ENCODE results near the gene ARL4A.

The ARL4A gene

GRCh38 chr7:12703881-12704280 lies 16.4 kb downstream of the ARL4A start:
- Histone ChIP-seq H3K9me3 (ENCODE audit: control insufficient read depth, insufficient read depth, low read length) (peaks cover 13% of the 10 kb centered on the region), H3K36me3 (ENCODE audit: insufficient read depth, low read length) (peaks cover 3% of the 10 kb centered on the region; the same call in 1 of the 2 replicates), H3K9ac (ENCODE audit: low read depth, low read length) (no peak overlapping the region), H3K4me1 (ENCODE audit: insufficient read depth, low read length) (peaks cover 7% of the 10 kb centered on the region)

DNA sequence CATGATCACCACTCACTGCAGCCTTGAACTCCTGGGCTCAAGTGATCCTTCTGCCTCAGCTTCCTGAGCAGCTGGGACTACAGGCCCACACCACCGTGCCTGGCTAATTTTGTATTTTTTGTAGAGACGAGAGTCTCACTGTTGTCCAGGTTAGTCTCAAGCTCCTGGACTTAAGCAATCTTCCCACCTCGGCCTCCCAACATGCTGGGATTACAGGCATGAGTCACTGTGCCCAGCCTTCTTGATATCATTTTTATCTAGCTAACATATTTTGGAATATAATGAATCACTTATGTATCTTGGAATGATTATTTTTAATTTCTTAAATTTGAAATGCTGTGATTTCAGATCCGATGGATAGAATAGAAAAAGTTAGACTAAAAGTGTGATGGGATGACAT lies 18.4 kb downstream of the ARL4A start:
- Histone ChIP-seq H3K4me1 (ENCODE audit: insufficient read depth, low read length) (peaks cover 7% of the 10 kb centered on the region), H3K36me3 (ENCODE audit: insufficient read depth, low read length) (peaks cover 3% of the 10 kb centered on the region; the same call in 1 of the 2 replicates), H3K9me3 (ENCODE audit: control insufficient read depth, insufficient read depth, low read length) (peaks cover 13% of the 10 kb centered on the region), H3K9ac (ENCODE audit: low read depth, low read length) (no peak overlapping the region)

- H3K36me3 ChIP-seq (ENCODE audit: insufficient read depth, low read length) = peaks cover 3% of the 10 kb centered on the region; the same call in 1 of the 2 replicates
- no peak overlapping the region for H3K9ac ChIP-seq (ENCODE audit: low read depth, low read length)
- H3K9me3 ChIP-seq (ENCODE audit: control insufficient read depth, insufficient read depth, low read length) = peaks cover 2% of the 10 kb centered on the region
- peaks cover 7% of the 10 kb centered on the region for H3K4me1 ChIP-seq (ENCODE audit: insufficient read depth, low read length)
Observed at GRCh38 chr7:12706900-12707536, 19.6 kb downstream of the ARL4A start.

DNA sequence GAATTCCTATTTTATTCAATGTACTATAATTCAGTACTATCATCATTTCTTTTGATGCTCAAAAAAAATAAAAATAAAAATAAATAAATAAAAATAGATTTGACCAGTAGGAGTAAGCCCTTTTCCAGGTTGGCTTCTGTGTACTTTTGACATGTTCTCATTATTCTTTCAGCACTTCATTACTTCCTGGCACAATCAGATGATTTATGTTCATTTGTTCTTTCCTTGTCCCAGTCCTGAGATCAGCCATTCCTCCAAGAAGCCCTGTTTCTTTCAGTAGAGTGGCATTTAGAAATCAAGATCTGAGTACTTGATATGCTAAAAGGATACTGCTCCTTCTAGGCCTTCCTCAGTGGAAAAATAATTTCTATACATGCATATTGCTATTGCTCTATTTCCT lies 20.9 kb downstream of the ARL4A start:
- Histone ChIP-seq H3K9me3 (ENCODE audit: control insufficient read depth, insufficient read depth, low read length) (no peaks in the 10 kb centered on the region), H3K36me3 (ENCODE audit: insufficient read depth, low read length) (no peaks in the 10 kb centered on the region), H3K4me1 (ENCODE audit: insufficient read depth, low read length) (peaks cover 13% of the 10 kb centered on the region), H3K9ac (ENCODE audit: low read depth, low read length) (no peak overlapping the region)

DNA sequence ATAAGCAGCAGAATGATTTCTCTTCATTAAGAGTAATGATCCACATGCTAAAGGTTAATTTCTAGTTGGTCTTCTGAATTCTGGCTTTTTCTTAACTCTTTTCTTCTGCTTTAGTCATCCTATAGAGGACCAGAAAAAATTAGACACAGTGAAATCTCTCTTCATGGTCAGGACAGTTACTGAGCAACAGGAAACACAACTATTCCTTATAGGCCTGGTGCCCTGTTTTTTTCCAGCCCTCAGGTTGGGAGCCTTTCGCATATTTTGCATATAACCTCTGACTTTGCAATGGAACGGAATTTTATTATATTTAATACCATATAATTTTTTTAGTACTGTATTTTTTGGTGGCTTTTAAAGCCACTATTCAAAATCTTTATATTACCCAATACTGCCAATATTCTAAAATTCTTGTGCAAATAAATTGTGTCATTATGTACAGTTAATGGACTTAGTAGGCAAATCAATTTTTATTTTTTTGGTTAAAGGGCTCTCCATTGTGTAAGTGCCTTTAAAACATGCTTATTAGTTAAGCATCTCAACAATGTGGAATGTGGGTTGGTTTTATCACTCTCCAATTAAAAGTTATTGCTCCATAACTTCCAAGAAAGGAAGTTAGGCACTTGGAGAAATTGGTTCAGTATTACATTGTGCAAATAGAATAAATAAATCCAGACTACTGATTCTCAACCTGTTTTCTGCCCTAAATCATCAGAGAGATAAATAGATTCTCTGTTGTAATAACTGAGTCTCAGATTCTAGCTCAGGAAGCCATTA lies 22.5 kb downstream of the ARL4A start:
- Histone ChIP-seq H3K4me1 (ENCODE audit: insufficient read depth, low read length) (peaks cover 28% of the 10 kb centered on the region), H3K36me3 (ENCODE audit: insufficient read depth, low read length) (no peaks in the 10 kb centered on the region), H3K9me3 (ENCODE audit: control insufficient read depth, insufficient read depth, low read length) (no peaks in the 10 kb centered on the region), H3K9ac (ENCODE audit: low read depth, low read length) (no peak overlapping the region; the same call in 1 of the 2 replicates)

GRCh38 chr7:12711124-12711523 lies 23.7 kb downstream of the ARL4A start:
- Histone ChIP-seq H3K36me3 (ENCODE audit: insufficient read depth, low read length) (no peaks in the 10 kb centered on the region), H3K9ac (ENCODE audit: low read depth, low read length) (no peak overlapping the region), H3K9me3 (ENCODE audit: control insufficient read depth, insufficient read depth, low read length) (no peaks in the 10 kb centered on the region), H3K4me1 (ENCODE audit: insufficient read depth, low read length) (peaks cover 34% of the 10 kb centered on the region)

DNA sequence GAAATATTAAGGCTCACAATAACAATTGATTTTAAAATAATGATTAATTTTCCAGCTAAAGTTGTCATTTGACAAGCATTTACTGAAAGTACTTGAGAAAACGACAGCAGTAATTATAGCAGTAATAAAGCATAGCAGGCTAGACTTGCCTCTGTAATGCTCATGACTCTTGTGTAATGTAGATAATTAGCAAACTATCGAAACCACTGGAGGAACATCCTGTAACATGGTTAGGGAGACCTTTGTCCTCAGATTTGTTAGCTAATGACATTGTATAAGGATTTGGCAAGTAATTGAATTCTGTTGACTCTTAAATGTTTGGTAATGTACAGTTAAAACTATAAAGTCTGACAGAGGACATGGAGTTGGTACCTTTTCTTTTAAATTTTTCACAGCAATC lies 24.8 kb downstream of the ARL4A start:
- H3K9me3 ChIP-seq (ENCODE audit: control insufficient read depth, insufficient read depth, low read length) = no peaks in the 10 kb centered on the region
- no peak overlapping the region for H3K9ac ChIP-seq (ENCODE audit: low read depth, low read length)
- no peaks in the 10 kb centered on the region for H3K36me3 ChIP-seq (ENCODE audit: insufficient read depth, low read length)
- peaks cover 36% of the 10 kb centered on the region for H3K4me1 ChIP-seq (ENCODE audit: insufficient read depth, low read length)

DNA sequence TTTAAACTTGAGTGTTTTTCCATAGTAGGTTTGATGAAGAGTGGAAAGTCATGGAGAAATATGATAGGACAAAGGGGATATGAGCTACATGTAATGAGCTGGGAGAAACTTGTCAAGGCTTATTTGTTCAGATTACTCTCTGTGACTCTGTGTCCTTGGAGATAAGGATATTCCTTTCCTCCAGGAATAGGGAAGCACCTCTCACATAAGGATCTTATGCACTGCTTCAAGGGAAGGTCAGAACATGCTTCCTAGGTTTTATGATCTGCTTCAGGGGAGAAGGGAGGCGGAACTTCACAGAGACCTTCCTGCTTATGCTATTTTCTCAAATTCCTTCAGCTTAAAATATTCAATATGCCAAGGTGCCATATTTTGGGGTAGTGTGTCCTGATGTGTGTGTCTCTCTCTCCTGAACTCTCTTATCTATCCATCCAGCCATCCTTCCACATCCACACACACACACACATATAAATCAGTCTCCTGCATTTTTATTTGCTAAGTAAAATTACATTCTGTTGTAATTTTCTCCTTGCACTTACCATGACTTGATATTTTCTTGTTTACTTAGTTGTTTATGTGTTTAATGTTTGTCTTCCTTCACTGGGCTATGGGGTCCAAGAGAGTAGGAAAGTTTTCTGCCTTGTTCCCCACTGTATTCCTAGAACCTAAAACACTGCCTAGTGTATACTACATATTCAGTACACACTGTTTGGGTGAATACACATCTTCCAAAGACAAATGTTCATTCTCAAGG lies 26.4 kb downstream of the ARL4A start:
- Histone ChIP-seq H3K9ac (ENCODE audit: low read depth, low read length) (no peak overlapping the region), H3K36me3 (ENCODE audit: insufficient read depth, low read length) (no peaks in the 10 kb centered on the region), H3K9me3 (ENCODE audit: control insufficient read depth, insufficient read depth, low read length) (no peaks in the 10 kb centered on the region), H3K4me1 (ENCODE audit: insufficient read depth, low read length) (peaks cover 40% of the 10 kb centered on the region)

- Histone ChIP-seq H3K9me3 (ENCODE audit: control insufficient read depth, insufficient read depth, low read length) (no peaks in the 10 kb centered on the region), H3K36me3 (ENCODE audit: insufficient read depth, low read length) (no peaks in the 10 kb centered on the region), H3K9ac (ENCODE audit: low read depth, low read length) (no peak overlapping the region), H3K4me1 (ENCODE audit: insufficient read depth, low read length) (peaks cover 45% of the 10 kb centered on the region)
Observed at GRCh38 chr7:12714379-12714737, 26.9 kb downstream of the ARL4A start.

DNA sequence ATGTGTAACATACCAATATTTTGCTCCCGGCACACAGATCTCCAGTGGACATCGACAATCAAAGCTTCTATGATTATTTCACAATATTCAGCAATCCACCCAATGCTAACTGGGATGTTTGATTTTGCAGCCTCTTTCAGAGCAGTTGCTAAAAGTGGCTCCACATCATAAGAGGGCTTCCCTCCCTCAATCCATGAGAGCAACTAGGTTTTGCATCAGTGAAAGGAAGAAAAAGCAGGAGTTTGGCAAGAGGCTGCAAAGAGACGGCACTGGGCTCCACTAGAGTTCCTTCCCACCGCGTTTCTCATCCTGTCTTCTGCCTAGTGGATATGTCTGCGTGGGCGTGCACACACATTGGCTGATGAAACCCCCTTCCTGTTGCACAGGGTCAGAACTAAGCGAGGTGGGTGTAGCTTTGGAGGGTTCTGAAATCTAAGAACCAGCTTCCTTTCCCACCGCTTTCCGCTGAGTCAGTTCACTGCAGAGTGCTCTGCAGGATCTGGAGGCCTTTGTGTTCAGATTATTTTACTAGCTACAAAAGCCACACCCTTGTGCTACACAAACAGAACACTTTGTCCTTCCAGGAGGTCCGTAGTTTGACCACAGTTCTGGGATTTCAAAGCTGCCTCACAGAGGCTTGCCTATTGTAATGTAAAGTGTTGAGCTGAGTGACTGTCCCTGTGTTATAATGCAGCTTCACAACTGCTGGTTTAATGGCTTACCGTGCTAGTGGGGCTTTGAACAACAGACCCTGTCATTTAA lies 28.1 kb downstream of the ARL4A start:
- H3K4me1 ChIP-seq (ENCODE audit: insufficient read depth, low read length) = peaks cover 48% of the 10 kb centered on the region

DNA sequence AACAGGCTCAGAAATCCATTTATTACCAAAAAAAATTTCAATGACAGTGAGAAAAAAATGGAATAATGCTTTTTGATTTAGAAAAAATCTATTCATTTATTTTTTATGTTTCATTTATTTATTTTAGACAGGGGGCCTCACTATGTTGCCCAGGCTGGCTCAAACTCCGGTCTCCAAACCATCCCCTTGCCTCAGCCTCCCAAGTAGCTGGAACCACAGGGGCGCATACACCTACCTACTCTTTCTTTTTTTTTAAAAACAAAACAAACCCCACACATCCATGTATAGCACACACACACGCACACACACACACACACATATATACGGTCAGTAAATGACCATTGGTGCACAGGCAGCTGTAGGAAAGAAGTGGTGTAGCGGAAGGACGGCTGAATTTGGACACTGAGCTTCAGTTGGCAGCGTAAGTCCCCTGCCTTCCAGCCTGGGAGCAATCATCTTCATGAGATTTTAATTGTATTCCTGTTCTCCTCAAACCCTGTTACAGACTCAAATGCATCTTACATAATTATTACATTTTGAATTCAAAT lies 28.8 kb downstream of the ARL4A start:
- Histone ChIP-seq H3K9ac (ENCODE audit: low read depth, low read length) (no peak overlapping the region), H3K9me3 (ENCODE audit: control insufficient read depth, insufficient read depth, low read length) (no peaks in the 10 kb centered on the region), H3K36me3 (ENCODE audit: insufficient read depth, low read length) (no peaks in the 10 kb centered on the region), H3K4me1 (ENCODE audit: insufficient read depth, low read length) (peaks cover 48% of the 10 kb centered on the region)

More for the DNA sequence above, 28.1 kb downstream of the ARL4A start:
- H3K9ac ChIP-seq (ENCODE audit: low read depth, low read length) = peak overlapping the region; percentile 44
- H3K9me3 ChIP-seq (ENCODE audit: control insufficient read depth, insufficient read depth, low read length) = no peaks in the 10 kb centered on the region
- no peaks in the 10 kb centered on the region for H3K36me3 ChIP-seq (ENCODE audit: insufficient read depth, low read length)

- Histone ChIP-seq H3K9ac (ENCODE audit: low read depth, low read length) (no peak overlapping the region), H3K36me3 (ENCODE audit: insufficient read depth, low read length) (no peaks in the 10 kb centered on the region), H3K4me1 (ENCODE audit: insufficient read depth, low read length) (peaks cover 48% of the 10 kb centered on the region), H3K9me3 (ENCODE audit: control insufficient read depth, insufficient read depth, low read length) (no peaks in the 10 kb centered on the region)
Observed at GRCh38 chr7:12716722-12717121, 29.3 kb downstream of the ARL4A start.

GRCh38 chr7:12719141-12719919 lies 31.9 kb downstream of the ARL4A start:
- Histone ChIP-seq H3K9ac (ENCODE audit: low read depth, low read length) (no peak overlapping the region), H3K9me3 (ENCODE audit: control insufficient read depth, insufficient read depth, low read length) (no peaks in the 10 kb centered on the region), H3K36me3 (ENCODE audit: insufficient read depth, low read length) (no peaks in the 10 kb centered on the region), H3K4me1 (ENCODE audit: insufficient read depth, low read length) (peaks cover 48% of the 10 kb centered on the region)
